ENCODE data around the gene CACNA1C.

The CACNA1C gene

DNA sequence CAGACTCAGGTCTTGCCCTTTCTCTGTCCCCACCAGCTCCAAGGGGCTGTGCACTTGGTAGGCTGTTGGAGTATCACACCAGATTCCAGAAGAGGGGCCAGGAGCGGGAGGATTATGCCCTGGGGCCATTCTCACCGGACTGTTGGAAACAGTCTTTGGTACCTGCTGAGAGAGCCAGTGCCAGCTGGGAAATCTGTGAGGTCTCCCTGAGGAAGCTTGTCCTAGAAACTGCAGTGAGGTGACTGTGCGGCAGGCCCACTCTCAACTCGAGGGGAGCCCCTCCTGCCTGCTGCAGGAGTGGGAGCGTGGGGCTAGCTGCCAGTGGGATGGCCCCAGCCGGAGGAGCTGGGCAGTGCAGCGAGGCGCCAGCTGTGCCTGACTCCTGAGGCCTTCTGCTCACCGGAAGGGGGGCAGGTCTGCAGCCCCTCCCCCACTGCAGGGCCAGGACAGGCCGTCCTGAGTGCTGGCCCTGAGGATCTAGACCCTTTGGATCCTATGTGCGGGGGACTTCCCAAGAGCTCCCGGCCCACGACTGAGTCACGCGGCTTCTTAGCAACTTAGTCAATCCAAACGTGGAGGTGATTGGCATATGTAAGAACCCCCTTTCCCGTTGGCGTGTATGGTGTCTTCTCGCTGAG, 295.2 kb downstream of the CACNA1C start:
- DNase-seq, result no peak

DNA sequence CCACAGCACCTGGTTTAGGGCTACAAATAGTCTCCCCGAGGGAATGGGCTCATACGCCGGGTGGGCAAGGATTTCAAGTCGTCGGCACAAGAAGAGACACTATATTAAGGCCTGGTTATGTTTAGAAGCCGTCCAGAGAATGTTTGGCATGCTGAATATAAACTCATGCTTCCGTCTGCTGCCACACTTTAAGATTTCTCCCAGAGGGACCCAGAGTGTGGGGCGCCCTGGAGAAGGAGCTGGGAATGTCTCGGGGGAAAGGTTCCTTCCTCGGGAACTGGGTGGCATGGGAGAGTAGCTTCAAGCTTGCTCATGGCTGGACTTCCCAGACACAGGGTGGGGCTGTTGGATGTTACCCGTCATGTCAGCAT, 295.7 kb downstream of the CACNA1C start:
- no peak for DNase-seq

DNA sequence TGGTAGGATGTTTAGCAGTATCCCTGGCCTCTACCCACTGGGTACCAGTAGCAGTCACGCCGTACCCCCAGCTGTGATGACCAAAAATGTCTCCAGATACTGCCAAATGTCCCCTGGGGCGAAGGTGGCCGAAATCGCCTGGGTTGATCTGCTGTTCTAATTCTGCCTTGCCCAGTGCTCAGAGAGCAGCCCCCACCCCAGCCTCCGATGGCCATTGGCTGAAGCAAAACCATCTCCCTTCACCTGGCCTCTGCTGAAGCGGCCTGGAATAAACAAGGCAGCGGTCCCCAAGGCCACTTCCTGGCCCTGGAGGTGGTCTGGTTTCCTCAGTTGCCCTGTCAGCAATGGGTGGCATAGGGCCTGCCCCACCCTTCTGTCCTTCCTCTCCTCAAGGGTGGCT, 298.4 kb downstream of the CACNA1C start:
- no peak for DNase-seq

DNA sequence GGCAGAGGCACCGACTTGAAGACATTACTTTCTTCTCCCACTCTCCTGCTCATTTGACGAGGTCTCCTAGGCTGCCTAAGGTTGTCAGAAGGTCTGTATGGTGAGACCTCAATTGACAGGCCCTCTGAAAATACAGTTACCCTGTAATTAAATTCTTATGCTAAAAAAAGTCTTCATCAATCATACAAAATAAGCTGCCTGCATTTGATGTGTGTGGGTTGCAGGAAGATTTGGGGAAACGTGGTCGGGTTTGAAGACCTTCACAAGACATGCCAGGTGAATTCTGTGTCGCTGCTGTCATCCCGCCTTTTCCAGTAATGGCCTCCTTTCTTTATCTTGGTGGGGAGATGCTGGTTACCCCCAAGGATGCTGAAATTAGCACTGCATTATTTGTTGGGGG, 299.4 kb downstream of the CACNA1C start:
- no peak for DNase-seq

DNA sequence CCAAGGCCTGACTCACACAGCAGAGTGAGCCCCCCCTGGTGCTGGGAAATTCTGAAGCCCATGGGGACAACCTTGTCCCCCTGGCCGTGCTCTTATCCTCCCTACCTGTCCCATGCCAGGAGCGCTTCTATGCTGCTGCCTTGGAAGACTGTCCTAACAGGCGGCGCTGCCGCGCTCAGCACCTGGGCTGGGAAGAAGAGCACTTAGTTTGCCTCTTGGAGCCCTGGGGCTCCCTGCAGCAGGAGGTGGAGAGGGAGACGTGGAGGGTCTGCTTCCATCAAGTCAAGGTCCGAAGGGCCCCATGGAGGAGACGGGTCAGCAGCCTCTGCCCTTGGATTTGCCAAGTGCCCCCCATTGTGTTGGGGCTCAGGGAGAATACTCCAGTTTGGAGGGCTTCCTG, 300.5 kb downstream of the CACNA1C start:
- no peak for DNase-seq

DNA sequence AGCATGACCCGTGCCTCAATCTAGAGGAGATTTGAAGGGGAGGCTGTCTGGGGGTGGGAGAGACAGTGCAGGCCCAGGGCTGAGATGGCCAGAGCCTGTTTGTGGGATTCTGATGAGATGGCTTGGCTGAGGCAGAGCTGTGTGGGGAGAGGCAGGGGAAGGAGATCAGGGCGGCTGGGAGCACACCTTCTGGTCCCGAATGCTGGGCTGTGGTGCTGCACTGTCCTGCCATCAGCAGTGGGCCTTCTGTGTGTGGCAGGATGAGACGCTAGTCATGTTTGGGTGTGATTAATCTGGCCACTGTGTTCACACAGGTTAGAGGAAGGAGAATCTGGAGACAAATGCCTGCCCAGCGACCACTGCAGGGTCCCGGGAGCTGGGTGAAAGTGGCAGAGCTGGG, 300.9 kb downstream of the CACNA1C start:
- DNase-seq, result no peak

DNA sequence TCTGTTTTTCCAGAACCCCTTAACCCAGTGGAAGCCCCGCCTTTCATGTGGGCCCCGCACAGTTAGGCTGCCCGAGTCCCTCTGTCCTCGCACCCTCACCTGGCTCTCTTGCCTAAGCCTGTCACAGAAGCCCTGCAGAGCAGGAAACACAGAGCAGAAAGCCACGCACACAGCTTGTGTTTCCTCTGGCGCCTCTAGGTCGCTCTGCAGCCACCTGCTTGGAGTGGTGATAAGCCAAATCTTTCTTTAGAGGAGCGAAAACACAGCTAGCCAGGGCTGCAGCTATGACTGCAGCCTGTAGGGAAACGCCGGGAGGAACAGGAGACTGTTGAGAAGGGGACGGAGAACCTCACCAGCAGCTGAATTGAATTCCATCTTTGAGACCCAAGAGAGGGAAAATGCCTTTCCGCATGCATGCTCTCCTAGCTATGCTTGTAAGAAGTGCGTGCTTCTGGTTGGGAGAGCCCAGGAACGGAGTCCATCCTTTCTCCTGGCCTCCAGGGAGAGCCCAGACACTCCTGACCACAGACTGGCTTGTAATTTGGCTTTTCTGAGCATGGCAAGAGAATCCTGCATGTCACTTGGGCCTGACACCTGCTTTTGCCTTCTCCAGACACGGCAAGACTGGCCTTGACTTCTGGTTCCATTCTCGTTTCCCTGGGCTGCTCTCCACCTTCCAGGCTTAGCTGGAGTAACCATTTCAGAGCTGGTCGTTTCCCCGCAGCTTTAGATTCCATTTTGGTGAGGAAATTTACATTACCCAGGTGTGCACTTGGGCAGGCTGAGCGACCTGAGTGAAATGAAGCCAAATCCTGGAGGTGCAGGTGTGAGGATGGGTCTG, 301.6 kb downstream of the CACNA1C start:
- DNase-seq, result peak; percentile 22 to 91

DNA sequence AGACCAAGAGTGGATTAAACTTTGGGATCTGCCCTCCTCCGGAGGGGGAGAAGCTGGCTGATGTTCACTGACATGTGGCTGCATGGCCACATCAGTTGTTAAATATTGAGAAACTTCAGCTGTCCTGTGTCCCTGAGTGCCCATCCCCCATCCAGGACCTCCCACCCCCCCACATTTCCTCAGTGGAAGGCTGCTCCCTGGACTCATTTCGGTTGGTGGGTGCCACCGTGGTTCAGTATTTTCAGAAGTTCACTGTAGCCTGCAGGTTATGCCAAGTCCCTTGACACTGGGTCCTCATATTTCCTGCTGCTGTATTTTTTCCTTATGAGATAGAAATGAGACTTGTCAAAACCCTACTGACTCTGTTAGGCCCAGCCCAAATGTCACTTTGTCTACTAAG, 302.4 kb downstream of the CACNA1C start:
- DNase-seq, result no peak

DNA sequence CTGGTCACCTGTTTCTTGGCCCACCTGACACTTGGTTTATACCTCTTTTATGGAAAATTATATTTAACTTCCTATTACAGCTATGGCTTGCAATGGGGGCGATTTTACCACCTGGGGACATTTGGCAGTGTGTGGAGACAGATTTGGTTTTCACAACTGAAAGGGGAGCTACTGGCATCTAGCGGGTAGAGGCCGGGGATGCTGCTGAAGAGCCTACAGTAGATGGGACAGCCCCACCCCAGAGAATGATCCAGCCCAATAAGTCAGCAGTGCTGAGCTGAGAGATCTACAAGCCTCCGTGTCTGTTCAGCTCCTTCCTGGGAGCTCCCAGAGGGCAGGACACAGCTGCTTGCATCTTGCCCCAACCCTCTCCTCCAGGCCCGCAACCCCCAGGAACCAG, 302.8 kb downstream of the CACNA1C start:
- DNase-seq, result peak; percentile 10 to 47

DNA sequence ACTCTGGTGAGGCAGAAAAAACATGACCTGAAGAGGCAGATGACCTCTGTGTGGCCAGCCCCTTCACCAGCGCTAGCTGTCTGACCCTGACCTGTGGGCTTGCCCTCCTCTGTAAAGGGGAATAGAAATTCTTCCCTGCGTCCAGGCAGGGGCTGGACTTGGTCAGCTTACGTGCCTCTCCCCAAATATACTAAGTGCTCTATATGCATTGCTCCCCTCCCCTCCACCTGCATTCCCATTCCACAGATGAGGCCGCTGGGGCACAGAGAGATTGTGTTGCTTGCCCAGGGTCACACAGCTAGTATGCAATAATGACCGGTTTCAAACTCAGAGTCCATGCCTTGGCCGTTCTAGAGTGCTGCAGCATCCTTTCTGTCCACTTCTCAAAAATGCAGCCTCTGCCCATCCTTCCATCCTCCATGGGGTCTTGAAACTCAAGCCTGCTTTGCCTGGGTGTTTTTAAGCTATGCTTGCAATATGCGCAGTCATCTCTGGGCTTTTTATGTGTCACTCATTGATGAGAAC, 303.9 kb downstream of the CACNA1C start:
- DNase-seq, result no peak

DNA sequence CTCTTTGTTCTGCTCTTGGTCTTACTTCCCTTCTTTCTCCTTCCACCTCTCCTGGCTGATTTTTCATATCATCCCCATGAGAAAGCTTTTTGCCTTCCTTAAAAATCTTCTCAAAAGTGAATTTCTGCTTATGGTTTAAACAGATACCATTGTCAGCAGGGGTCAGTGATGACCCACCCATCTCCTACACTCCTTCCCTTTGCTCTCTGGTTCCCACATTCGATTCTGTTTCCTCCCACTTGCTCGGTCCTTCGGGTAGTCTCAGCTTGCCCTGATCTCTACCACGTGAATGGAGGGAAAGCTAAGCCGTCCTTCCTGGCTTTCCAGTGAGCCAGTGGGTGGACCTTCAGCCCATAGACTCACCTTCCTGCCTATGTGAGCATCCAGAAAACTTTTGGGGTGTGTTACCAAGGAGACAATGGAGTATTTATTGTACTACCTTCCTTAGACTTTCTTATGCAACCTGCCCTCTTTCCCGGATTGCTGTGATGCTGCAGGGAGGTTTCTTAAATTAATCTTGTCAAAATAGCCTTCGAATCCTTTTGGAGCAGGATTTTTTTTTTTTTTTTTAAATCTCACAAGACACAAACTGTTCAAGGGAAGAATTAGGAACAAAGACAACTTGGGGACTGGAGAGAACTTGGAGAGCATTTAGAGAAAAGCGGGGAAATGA, 306.3 kb downstream of the CACNA1C start:
- no peak for DNase-seq

DNA sequence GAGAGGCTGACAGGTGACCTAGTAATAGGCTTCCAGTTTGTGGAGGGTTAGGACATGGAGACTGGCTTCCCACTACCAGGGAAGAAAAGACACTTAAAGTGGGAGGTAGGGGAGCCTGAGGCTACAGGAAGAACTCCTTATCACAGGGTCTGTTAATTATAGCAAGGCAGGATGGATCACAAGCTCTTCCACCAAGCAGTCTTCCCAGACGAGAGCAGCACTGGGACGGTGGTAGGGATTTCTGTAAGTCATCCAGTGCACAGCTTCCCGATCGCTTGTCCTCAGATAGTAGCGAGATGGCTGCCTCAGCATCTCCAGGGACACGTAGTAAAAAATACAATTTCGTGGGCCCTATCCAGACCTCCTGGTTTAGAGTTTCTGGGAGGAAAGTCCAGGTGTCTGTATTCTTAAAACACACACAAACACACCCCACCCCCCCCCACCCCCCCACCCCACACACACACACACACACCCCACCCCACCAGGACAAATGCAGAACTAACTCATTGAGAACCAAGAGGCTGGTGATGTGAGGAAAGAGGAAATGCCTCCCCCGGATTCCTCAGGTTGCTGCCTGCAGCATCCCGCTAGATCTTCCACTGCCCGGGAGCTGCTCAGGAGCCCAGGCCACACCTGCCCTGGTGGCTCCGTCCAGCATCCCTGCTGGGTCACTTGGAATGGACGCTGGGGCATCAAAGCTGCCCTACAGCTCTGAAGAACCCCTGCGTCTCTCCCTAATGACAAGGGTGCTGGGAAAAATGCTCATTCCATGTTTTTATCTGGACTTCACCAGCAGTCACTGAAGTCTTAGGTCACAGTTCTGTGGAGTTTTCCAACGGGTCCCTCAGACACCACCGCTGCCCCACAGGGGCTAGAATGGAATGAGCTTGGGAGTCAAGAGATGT, 307.2 kb downstream of the CACNA1C start:
- no peak for DNase-seq

DNA sequence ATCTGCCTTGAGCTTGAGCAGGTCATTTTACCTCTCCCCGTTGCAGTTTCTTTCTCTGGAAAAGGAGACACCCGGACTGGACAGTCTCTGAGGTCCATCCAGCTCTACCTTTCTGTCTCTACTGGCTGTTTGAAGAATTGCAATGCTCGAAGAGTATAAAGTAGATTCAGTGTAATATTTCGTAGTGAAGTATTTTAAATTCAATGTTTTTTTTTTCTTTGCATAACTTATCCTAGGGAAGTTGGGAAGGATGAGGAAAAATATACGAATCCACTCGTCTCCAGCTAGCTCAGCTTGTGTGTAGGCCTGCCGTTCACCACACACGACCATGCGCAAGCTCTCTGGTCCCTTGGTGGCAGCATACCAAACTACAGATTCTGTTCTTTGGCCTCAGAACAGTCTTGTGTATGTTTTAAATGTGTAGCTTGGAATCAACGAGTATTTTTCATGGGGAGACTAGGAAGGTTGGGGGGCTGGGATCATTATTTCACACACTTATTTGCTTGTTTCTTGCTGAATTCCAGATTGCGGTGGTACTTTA, 307.9 kb downstream of the CACNA1C start:
- no peak for DNase-seq

DNA sequence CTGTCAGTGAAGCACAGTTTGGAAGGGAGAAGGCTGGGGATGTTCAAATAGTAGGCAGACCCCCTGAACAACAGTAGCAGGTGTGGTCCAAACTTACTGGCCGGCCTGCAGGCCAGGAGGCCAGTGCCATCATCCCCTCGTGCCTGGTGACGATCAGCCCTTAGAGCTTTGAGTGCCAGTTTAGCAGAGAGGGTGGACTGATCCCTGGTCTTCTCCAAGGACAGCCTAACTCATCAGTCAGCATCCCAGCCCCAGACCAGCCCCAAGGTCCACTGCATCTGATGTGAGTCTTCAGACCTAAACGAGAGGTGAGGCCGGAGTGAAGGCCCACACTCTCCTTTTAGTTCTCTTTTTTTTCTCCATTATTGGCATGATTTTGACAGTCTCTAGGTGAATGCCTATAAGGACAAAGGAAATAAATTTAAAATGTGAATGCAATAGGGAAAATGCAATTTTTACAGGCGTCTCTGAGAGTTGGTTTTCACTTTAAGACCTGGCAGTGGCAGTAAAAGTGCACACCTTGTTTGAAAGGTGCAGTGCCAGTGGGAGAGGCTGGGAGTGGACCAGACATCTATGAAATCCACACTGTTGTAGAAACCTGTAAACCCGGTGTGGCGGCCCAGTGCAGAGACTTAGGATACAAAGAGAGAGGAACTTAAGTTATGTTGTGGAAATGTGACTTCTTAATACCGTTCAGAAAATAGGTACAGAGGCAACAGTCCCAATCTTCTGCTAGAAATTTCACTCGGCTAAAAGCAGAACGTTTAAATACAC, 311.2 kb downstream of the CACNA1C start:
- DNase-seq, result no peak

DNA sequence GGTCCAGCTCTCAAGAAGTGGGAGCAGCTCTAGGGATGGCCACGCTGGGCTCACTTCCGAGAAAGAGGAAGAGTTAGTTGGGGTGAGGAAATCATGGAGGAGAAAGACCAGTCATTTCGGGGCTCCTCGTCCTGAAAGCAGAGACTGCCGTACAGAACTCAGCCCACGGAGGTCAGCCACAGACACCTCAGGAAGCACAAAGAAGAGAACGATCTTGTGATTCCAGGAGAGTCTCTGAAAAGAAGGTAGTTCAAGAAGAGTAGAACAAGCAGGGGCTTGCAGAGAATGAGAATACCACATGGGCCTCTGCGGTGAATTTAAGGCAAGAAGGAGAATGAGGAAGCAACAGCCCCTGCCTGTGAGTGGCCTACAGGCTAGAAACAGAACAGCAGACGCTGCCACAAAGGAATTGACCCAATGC, 311.9 kb downstream of the CACNA1C start:
- DNase-seq, result no peak

DNA sequence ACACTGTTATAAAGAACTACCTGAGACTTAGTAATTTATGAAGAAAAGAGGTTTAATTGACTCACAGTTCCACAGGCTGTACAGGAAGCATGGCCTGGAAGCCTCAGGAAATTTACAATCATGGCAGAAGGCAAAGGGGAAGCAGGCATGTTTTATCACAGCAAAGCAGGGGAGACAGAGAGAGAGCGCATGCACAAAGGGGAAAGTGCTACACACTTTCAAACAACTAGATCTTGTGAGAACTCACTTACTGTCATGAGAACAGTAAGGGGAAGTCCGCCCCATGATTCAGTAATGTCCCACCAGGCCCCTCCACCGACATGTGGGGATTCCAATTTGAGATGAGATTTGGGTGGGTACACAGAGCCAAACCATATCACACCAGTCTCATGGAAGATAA, 313.9 kb downstream of the CACNA1C start:
- DNase-seq, result no peak

DNA sequence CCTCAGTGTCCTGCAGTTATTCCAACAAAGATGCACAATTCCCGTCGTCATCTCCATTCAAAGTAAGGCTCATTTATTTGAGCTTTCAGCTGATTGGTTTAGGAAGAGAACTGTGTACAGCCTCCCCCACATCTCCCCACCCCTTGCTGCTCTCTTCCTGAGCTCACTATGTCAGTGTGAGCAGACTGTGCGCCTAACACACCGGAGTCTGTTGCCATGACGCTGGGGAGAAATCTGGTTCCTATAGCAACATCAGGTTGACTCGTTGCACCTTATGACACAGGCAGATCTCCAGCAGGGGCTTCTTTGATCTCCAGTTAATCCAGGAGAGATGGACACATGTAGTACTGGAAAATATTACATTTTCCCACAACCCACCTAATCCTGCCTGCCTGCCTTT, 319.4 kb downstream of the CACNA1C start:
- DNase-seq, result no peak

DNA sequence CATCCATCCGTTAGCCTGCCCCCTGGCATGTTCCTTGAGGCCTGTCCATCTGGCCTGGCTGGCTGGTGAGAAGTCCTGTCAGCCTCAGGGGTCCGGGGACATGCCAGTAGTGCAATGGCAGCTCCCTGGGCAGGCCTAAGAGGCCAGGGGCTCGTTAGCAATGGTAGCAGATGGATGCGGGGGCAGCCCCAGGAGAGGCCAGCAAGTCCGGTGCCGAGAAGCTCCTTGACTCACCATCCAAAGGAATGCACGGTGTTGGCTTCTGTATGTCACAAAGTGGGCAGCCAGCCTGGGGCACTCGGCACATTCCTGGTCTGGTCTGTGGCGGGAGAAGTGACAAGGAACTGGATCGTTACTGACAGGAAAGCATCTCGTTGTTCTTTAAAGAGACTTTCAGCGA, 319.9 kb downstream of the CACNA1C start:
- no peak for DNase-seq

DNA sequence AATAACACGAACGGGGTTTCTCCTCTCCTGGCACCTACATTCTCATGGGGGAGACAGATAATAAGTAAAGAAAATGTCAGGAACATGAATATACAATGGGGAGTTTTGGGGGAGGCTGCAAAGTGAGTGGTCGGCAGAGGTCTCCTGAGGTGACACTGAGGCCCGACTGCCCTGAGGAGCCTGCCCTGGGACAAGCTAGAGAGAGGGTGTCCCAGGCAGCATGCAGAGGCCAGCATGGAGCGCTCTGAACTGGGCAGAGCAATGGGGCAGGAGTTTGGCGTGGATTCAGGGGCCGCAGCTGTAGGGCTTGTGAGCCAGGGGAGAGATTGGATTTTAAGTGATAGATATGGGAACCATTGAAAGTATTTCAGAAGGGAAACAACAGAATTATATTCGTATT, 320.5 kb downstream of the CACNA1C start:
- DNase-seq, result no peak

DNA sequence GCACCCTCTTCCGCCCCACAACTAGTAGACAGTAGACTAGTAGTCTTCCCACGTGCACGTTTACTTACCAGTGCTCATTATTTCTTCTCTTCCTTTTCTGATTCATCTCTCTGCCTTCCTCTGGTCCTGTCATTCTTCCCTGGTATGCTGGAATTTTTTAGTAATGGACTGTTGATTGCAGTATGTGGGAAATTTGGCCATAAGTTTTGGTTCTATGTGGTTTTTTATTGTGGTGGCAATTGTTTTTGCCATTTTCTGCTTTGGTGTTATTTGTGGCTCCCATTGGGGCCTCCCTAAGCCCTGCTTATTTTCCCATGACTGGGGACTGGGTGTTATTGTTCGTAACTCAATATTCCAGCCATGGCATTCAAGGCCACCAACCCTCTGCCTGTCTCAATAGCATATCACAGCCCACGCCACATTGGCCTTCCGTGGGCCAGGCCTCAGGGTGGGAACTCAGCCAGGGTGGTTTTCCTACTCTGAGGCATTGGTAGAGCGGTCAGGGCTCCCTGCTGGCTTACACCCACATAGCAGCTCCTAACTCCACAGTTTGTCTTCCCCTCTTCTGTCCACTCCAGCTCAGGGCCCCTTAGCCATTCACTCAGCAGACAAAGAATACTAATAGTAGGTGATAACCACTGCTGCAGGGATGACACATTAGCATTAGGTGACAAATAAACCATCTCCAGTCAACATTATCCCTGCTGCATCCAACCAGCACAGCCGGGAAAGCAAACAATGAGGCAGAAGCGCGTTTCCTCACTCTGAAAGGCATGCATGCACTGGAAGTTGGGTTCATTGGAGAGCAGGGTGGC, 321.5 kb downstream of the CACNA1C start:
- peak in 1 of 2 experiments; percentile 22 for DNase-seq

DNA sequence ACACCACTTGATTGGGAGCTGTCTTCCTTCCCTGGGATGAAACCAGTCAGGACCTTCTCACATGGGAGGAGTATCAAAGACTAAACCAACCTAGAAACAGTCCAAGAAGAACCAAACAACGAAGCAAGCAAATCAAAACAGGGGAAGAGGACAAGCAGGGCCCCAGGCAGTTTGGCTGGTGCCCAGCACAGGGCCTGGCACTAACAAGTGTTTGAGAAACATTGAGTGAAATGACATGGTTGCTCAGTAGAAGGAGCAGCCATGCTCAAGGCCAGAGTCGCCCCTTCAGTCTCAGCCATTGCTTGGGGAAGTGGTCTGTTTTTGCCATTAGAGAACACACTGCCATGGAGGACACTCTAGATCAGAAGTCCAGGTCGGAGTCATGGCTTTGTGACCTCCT, 323.1 kb downstream of the CACNA1C start:
- no peak for DNase-seq
